ENCODE data around the gene PAPPA2.

Gene PAPPA2

DNA sequence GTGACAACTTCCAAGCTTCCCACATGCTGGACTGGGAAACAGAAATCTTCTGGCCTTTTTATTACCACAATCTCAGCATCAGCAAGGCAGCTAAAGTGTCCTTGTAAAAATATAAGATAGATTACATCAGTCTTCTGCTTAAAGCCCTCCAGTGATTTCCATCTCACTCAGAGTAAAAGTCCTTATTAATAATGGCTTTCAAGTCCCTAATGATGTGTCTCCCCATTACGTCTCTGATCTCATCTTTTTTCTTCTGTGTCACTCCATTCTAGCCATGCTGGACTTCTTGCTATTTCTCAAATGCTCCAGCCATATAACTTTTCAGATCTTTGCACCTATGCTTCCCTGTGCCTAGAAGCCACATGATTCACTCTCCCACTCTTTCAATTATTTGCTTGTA is 22.1 kb downstream of the PAPPA2 start:
- no peak for DNase-seq (ENCODE audit: extremely low read depth in 1 of 2, low read depth in 1 of 2)

DNA sequence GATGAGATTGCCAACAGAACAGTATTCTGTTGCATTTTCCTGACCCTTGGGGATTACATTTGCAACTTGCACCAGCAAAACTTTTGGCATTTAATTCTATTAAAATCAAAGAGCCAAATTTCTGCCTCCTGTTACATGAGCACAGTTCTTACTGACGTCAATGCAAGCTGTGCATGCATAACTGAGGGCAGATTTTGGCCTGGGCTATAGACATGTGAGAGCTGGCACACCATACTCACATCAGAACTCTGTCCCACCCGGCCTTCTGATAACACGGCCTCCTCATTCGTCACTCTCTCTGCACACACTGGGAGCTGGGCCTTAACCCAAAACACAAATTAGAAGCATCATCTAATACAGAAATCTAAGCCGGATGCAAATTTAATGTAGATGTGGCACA is 31.5 kb downstream of the PAPPA2 start:
- DNase-seq (ENCODE audit: extremely low read depth in 1 of 2, low read depth in 1 of 2), result no peak

- no peak for DNase-seq (ENCODE audit: extremely low read depth in 1 of 2, low read depth in 1 of 2)
These were observed 36.7 kb downstream of the PAPPA2 start for GRCh38 chr1:176499671-176500070.

DNA sequence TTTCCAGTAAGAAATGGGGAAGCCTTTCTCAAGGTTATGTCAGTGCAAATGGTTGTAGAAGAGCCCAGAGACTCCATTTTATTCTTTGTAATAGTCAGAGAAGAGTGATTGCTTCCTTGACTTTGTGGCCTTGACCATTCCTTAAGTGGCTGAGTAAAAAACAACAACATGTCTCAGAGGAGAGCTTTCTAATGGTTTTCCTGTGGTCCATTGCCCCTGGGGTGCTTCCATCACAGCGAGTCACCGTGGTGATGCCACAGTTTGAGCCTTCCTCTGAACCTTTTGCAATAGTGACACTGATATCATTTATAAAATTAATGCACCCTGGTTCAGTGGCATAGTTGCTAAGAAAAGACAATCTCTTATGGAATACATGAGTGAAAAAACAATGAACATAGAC is 38.6 kb downstream of the PAPPA2 start:
- no peak for DNase-seq (ENCODE audit: extremely low read depth in 1 of 2, low read depth in 1 of 2)

DNA sequence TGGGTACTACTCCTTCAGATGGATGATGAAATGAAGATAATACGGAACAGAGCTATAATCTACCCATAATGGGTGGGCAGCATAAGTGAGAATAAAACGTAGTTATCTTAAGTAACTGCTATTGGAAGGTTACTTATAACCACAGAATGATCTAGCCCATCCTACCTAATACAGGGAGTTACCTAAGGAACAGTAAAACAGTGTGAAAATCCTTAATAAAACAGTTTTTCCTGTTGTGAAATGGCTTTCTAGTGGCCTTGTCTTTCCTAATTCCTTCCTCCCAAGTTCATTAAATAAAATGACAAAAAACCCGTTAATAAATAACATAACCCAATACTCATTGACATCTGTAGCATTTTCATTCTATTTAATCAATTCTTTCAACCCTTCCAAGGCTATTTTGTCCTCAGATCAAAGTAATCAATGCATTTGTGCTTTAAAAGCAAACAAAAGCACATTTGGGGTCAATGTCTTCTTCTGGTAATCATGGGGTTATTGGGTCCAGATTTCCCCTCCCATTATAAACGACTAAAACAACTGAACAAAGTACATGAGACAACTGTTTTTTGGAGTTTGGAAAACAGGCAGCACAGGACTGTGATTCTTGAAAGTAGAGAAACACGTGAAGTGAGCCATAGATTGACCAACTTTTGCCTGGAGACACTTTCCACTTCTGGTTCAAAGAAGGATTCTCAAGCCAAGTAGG is 42.0 kb downstream of the PAPPA2 start:
- DNase-seq (ENCODE audit: extremely low read depth in 1 of 2, low read depth in 1 of 2), result no peak

DNA sequence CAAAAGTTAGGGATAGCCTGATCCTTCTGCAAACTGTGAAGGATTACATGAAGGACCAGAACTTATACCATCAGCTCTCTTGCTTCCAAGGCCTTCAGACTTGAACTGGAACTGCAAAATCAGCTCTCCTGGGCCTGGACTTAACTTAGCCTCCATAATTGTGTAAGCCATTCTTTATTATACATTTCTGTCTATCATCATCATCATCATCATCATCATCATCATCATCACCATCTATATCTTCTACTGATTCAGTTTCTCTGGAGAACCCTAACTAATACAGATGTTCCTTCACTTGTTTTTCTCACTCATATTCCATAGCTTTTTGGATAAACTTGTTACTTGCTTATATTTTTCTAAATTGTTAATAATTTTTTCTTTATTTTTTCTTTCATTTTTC is 50.0 kb downstream of the PAPPA2 start:
- DNase-seq (ENCODE audit: extremely low read depth in 1 of 2, low read depth in 1 of 2), result no peak

DNA sequence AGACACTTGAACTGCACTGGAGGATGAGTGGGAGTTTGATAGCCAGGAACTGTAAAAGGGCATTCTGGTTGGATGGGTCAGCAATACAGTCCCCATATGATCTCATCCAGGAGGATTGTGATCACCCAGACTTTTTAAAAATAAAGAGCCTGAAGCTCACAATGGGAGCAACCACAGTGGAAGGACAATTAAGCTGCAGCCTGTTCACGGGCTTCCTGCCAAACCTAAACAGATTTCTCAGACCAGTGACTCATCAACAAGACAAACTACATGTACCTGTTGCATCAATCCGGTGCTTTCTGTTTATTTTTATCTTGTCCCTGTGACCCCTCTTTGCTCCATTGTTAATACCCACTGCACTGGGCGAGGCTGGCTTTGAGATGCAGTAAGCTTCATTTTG is 52.3 kb downstream of the PAPPA2 start:
- DNase-seq (ENCODE audit: extremely low read depth in 1 of 2, low read depth in 1 of 2), result no peak

- no peak for DNase-seq (ENCODE audit: extremely low read depth in 1 of 2, low read depth in 1 of 2)
These were observed 54.5 kb downstream of the PAPPA2 start for GRCh38 chr1:176517484-176517883.

DNA sequence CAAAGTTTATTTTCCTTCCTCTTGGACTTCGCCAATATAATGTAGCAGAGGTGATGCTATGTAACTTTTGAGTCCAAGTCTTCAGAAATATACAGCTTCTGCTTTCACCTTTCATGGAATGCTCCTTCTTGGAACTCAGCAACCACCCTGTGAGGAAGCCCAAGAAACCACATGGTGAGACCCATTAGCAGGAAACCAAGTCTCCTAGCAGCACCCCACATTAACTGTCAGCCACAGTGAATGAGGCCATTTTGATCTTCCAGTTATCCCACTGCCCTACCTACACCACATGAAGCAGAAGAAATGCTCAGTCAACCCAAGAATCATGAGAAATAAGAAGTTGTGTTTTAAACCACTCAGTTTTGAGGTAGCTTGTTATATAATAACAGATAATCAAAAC is 58.2 kb downstream of the PAPPA2 start:
- no peak for DNase-seq (ENCODE audit: extremely low read depth in 1 of 2, low read depth in 1 of 2)

DNA sequence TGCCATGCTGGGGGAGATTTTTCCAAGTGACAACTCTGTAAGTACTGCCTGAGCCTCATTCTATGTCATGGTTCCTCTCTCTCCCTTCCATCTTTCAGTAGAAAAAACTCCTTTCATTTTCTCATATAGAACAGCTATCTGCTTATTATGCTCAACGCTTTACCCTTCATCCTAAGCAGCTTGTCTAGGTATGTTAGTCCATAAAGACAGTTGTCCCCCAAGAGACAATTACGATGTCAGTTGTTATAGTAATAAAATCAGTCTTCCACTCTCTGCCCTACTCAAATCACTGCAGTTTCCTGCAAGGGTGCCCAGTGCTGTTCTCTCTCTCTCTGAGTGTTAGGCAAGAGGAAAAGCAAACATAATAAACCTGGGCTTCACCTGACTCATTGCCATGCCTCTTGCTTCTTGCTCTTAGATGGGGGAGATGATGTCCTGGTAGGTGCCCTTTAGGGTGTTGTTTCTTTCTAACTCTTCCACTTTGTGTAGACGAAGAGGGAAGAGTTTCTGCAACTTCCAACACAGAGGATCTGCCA is 59.4 kb downstream of the PAPPA2 start:
- DNase-seq (ENCODE audit: extremely low read depth in 1 of 2, low read depth in 1 of 2), result no peak

- no peak for DNase-seq (ENCODE audit: extremely low read depth in 1 of 2, low read depth in 1 of 2)
These were observed 66.6 kb downstream of the PAPPA2 start for GRCh38 chr1:176529395-176530090.

DNA sequence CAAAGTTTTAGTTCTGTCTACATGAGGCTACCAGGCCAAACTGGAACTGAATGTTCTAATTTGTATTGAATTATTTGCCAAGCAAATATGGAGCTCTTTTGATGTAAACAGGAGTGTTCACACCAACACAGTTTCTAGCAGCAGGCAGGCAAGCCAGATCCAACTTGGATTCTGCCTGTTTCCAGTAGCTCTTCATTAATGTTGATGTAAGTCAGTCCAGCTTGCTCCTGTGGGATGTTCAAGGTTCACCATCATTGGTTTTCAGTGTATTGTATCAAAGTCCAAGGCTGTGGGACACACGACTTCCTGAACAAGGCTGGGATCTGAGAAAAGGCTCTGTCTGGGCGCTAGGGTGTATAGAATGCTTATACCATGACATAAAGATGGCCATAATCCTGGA is 68.1 kb downstream of the PAPPA2 start:
- DNase-seq (ENCODE audit: extremely low read depth in 1 of 2, low read depth in 1 of 2), result no peak

DNA sequence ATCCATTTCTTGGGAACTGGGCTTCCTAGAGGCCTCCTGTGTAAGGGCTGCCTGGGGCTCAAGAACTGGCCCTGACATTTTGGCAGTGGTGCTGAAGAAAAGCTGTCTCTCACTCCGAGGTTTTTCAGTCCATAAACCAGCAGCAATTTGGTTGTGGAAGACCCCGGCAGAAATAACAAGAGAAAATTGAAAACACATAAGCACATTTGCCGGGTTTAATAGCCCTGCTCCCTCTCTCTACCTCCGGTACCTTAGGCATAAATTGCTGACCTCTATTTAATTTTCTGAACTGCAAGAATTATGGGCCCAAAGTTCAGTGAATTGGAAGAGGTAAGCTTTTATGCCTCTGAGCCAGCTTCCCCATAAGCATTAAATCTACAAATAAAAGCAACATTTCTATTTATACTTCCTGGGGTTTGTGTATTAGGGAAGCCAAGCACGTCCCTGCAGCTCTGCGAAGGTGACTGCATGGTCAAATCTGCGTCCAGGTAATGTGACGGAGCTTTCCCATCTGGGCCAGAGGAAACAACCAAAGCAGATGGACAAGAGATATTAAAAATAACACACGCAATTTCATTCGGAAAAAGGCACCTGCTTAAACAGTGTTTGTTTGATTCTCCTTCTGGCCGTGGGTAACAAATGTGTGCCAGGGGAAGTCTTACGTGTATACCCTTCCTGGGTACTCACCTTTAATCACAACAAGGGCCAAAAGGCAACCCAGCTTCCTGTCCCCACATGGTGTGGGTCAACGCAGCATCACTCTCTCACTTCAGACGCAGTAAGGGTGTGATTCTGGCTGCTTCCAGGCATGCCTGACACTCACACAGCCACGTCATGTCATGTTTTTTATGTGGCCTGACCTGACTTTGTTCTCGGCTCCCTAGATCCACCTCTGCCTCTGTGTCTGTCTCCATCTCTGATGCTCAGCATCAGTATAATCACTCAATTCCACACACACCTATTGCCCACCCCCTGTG is 69.2 kb downstream of the PAPPA2 start:
- no peak for DNase-seq (ENCODE audit: extremely low read depth in 1 of 2, low read depth in 1 of 2)

GRCh38 chr1:176533020-176533419 is 70.0 kb downstream of the PAPPA2 start:
- DNase-seq (ENCODE audit: extremely low read depth in 1 of 2, low read depth in 1 of 2), result no peak

DNA sequence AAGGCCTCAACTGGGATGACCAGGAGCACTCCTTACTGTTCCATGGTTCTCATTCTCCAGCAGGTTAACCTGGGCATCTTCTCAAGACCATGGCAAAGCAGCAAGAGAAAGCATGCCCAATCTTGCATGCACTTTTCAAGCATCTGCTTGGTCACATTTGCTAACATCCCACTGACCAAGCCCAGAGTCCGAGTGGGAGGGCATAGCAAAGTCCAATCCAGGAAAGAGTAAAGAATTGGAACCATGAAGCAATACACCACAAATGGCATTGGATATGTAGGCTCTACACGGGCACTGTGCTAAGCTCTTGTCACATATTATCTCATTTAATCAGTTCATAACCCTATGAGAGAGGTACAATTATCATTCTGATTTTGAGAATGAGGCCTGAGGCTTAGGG is 73.6 kb downstream of the PAPPA2 start:
- no peak for DNase-seq (ENCODE audit: extremely low read depth in 1 of 2, low read depth in 1 of 2)

- DNase-seq (ENCODE audit: extremely low read depth in 1 of 2, low read depth in 1 of 2), result no peak
These were observed 76.0 kb downstream of the PAPPA2 start for GRCh38 chr1:176539018-176539417.

GRCh38 chr1:176540428-176540827 is 77.5 kb downstream of the PAPPA2 start:
- no peak for DNase-seq (ENCODE audit: extremely low read depth in 1 of 2, low read depth in 1 of 2)

DNA sequence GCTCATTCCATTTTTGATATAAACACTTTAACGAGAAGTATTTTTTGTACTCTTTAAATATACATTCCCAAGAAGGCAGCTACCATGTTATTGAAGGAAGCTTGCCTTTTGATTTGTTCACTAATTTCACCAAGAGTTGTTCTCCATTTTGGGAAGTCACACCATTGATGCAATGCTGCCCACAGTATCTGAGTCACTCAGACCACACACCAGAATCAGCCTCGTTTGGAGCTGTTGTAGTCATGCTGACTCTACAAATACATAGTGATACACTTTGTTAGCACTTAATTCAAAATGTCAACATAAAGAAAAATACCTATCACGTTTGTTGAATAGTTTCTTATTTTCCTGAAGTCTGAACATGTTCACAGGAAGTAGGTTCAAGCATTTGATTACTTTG is 78.7 kb downstream of the PAPPA2 start:
- DNase-seq (ENCODE audit: extremely low read depth in 1 of 2, low read depth in 1 of 2), result no peak

- no peak for DNase-seq (ENCODE audit: extremely low read depth in 1 of 2, low read depth in 1 of 2)
These were observed 79.4 kb downstream of the PAPPA2 start for GRCh38 chr1:176542352-176542751.

DNA sequence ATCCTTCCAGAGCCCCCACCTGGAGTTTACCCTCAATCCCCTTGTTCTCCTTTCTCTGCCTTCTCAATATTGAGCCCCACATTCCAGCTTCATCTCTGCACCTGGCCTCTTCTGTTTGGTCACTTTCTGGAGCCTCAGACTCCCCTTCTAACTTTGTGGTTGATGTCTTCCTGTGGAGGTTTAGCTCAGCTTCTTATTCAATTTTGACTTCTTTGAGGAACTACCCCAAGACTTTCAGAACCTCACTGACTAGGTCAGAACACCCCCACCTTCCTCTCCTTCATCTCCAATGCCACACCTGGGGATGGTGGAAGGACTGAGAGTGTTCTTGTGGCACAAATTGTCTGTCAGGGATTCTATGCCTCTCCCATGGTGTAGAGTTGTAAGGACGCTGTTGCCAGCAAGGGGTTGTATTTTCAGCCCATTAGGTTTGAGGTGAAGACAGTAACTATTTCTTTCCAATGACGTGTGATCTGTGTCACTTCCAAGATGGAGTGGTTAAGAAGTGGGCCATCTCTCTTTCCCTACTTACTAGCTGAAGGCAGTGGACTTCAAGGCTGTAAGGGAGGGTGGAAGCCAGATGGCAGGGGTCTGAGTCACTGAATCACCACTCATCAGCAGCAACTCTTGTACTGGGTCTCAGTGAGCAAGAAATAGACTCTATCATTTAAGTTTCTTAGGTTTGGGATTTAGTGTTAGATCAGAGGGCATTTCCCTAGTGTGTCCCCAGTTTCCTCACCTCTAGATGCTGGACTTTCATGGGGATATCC is 80.6 kb downstream of the PAPPA2 start:
- no peak for DNase-seq (ENCODE audit: extremely low read depth in 1 of 2, low read depth in 1 of 2)

Measured in stimulated activated CD8-positive, alpha-beta memory T cell treated with anti-CD3 and anti-CD28 coated beads, Interleukin-7, amount 100 ng/mL, for 48 hours (primary cell).